Lung (tissue), 12 donors: ENCODE data around the gene SLC24A5. TPM values are rescaled to one million over a fixed set of nuclear protein-coding genes. Genes with fewer than 3 reads are reported as not detected.

Experiments used
- ATAC-seq: fragments of 200-7000 bp; cut with Tn5 transposase; one replicate; pipeline ENCODE4 v1.9.1; 2020; ENCODE audit warnings: moderate number of reproducible peaks; ENCODE audit not compliant: insufficient read depth, low FRiP score
- DNase-seq, 3 donors: peaks; one replicate each; pipeline ENCODE4 v3.0.0-alpha.2; 2013 to 2017
- H3K27ac ChIP-seq, 2 donors: one replicate each; pipeline ENCODE4 v1.5.1; 2013; ENCODE audit warnings: mild to moderate bottlenecking in 2 of 2, moderate library complexity in 2 of 2, control low read depth in 1 of 2, inconsistent platforms in 1 of 2, low read depth in 1 of 2, low read length in 1 of 2
- H3K27me3 ChIP-seq, 3 donors: one replicate each; pipeline ENCODE4 v1.5.1; 2013; ENCODE audit warnings: low read length in 2 of 3; ENCODE audit not compliant: control insufficient read depth in 3 of 3, insufficient read depth in 3 of 3
- H3K36me3 ChIP-seq, 4 donors: one replicate each; pipeline ENCODE4 v1.5.1; 2013; ENCODE audit warnings: low read length in 4 of 4, mild to moderate bottlenecking in 1 of 4, moderate library complexity in 1 of 4; ENCODE audit not compliant: control insufficient read depth in 4 of 4, insufficient read depth in 4 of 4
- H3K4me1 ChIP-seq, 5 donors: one replicate each; pipeline ENCODE4 v1.5.1; 2013; ENCODE audit warnings: low read length in 5 of 5, mild to moderate bottlenecking in 2 of 5, moderate library complexity in 1 of 5; ENCODE audit not compliant: control insufficient read depth in 5 of 5, insufficient read depth in 5 of 5
- H3K4me3 ChIP-seq: one replicate; pipeline ENCODE4 v1.5.1; 2013; ENCODE audit warnings: mild to moderate bottlenecking, control low read depth, moderate library complexity
- H3K9ac ChIP-seq, 2 donors: one replicate each; pipeline ENCODE4 v1.5.1; 2013; ENCODE audit warnings: low read length in 2 of 2, control low read depth in 1 of 2; ENCODE audit not compliant: insufficient read depth in 1 of 2
- H3K9me3 ChIP-seq, 4 donors: one replicate each; pipeline ENCODE4 v1.5.1; 2013; ENCODE audit warnings: low read length in 3 of 4, mild to moderate bottlenecking in 1 of 4, moderate library complexity in 1 of 4; ENCODE audit not compliant: control insufficient read depth in 4 of 4, insufficient read depth in 3 of 4
- WGBS, 2 donors: extraction: QIAGEN DNeasy Blood & Tissue Kit; methylation state at CpG; one replicate each; pipeline ENCODE4 v1.1.7; 2013; 5-methylcytosine and 5-hydroxymethylcytosine counted together
- polyA plus RNA-seq, 2 donors: library from polyadenylated mRNA; stranded (reverse); fragments of 200-250 nt; gene quantifications; one replicate each; pipeline ENCODE4 v1.2.1, GENCODE V29; 2013
- total RNA-seq, 2 donors: library from RNA; depleted of rRNA in 1 of 2; stranded (reverse); fragments of >200 nt in 1 of 2; gene quantifications; one replicate each; pipeline ENCODE4 v1.2.1, GENCODE V29; 2014 to 2021
- TF ChIP-seq, protein P1 (sequence below): IDR thresholded peaks from 2 replicates; pipeline ENCODE4 v1.5.1; 2012; ENCODE audit warnings: mild to moderate bottlenecking; ENCODE audit errors: control extremely low read depth, extremely low read depth
- donor health status: control.
- donor health status: control.
- donor health status: Bipolar disorder and iron deficiency.
- donor health status: healthy.
- donor health status: DM: yes; HTN: yes; CAD: no.

SLC24A5 gene
- total and polyA plus RNA-seq, 4 donors = 0.05 to 0.10 TPM; not detected in 2

DNA sequence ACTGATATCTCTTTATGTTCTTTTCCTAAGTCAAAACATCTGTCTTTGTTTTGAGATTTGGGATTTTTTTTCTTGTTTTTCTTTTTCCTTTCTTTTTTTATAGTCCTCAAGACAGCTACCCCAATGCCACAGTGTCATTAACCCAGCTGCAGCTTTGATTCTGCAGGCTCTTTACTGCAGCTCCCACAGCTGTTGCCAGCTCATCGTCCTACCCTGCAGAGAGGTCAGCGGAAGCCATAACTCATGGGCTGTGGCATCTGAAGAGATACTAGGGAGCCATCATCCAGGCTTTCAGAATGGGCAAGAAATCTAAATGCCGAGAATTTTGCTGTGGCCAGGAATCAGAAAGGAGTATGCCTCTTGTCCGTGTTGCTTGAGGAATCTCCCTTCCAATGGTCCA lies 44.3 kb upstream of the SLC24A5 start:
- no peak overlapping the region for H3K4me3 ChIP-seq
- DNase-seq (no peak), ATAC-seq (no peak)
- 68 to 70% methylated on average over 4 of the region's 4 CpGs for WGBS, 2 donors
- no peak overlapping the region for H3K27ac ChIP-seq
- no peaks in the 10 kb centered on the region for H3K27me3 ChIP-seq
- H3K9ac ChIP-seq = no peak overlapping the region
- TF ChIP-seq, protein P1, sequence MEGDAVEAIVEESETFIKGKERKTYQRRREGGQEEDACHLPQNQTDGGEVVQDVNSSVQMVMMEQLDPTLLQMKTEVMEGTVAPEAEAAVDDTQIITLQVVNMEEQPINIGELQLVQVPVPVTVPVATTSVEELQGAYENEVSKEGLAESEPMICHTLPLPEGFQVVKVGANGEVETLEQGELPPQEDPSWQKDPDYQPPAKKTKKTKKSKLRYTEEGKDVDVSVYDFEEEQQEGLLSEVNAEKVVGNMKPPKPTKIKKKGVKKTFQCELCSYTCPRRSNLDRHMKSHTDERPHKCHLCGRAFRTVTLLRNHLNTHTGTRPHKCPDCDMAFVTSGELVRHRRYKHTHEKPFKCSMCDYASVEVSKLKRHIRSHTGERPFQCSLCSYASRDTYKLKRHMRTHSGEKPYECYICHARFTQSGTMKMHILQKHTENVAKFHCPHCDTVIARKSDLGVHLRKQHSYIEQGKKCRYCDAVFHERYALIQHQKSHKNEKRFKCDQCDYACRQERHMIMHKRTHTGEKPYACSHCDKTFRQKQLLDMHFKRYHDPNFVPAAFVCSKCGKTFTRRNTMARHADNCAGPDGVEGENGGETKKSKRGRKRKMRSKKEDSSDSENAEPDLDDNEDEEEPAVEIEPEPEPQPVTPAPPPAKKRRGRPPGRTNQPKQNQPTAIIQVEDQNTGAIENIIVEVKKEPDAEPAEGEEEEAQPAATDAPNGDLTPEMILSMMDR = no peak
- peaks cover 0 to 4% (median 0%) of the 10 kb centered on the region in 4 donors for H3K9me3 ChIP-seq
- no peaks in the 10 kb centered on the region for H3K36me3 ChIP-seq
- peaks cover 0 to 3% (median 0%) of the 10 kb centered on the region in 5 donors for H3K4me1 ChIP-seq

DNA sequence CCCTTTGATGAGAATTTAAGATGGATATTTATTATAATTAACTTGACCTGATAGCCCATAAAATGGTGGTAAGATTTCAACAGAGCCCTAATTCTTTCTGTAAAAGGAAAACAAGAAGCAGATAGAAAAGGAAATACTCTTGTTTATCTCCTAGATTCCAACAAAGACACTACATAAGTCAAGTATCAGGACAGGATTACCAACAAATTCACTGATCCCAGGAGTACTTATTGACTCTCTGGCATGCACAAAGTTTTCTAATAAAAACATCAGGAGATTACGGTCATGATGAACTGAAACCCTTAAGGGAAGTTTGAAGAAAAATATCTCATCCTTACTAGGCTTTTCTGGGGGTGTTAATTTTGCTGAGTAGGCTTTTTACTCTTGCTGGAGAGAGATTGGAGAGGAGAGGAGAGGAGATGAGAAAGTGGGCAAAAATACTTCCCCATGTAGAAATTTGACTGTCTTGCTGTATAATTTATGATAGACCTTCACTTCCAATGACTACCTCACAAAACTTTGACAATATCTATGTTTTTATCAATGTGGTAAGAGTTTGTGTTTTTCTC lies 43.1 kb upstream of the SLC24A5 start:
- TF ChIP-seq, protein P1 = no peak
- Histone ChIP-seq H3K9ac (no peak overlapping the region), H3K4me1 (peaks cover 0 to 3% (median 0%) of the 10 kb centered on the region in 5 donors), H3K36me3 (no peaks in the 10 kb centered on the region), H3K27me3 (no peaks in the 10 kb centered on the region), H3K27ac (no peak overlapping the region), H3K9me3 (peaks cover 0 to 4% (median 0%) of the 10 kb centered on the region in 4 donors), H3K4me3 (no peak overlapping the region)
- DNase-seq = no peak
- no peak for ATAC-seq
- WGBS, 2 donors = 73 to 84% methylated on average over 1 of the region's 1 CpG

DNA sequence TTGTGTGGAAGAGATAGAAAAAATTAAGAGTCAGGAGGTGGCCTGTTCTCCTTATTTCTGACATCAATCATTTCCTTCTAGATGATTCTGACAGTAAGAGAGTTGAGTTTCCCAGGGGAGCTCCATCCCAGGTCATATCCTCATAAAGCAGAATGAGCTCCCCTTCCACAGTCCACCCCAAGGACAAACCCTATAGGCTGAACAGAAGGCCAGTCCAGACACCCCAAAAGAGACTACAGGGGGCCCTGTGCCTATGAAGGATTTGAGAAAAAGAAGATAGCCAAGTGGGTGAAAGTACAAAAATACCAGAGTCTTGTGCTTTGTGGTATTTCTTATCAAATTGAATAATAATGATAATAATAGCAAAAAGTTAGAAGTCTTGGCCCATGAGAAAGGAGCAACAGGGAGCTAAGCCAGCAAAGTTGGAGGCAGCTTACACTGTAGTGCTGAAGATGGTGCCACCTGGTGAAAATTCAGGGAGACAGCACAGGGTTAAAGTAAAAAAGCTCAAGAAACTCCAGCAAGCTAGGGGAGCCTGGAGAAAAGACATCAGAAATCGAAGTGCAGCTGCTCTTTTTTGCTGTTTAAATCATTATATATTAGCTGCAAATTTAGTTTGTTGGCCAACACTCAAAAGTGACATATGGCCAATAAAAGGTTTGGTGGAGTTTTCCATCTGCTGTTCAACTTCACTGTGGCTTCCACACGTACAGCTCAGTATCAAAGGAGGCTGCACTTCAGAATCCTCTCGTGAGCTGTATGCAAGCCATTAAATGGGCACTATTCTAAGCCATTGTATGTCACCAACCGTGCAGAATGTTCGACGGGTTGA lies 35.8 kb upstream of the SLC24A5 start:
- Histone ChIP-seq H3K9me3 (no peaks in the 10 kb centered on the region), H3K36me3 (no peaks in the 10 kb centered on the region), H3K9ac (no peak overlapping the region), H3K27me3 (no peaks in the 10 kb centered on the region), H3K4me3 (no peak overlapping the region), H3K27ac (no peak overlapping the region), H3K4me1 (peaks cover 0 to 26% (median 0%) of the 10 kb centered on the region in 5 donors)
- TF ChIP-seq, protein P1 = no peak
- 66 to 79% methylated on average over 6 of the region's 6 CpGs for WGBS, 2 donors
- DNase-seq (peak; percentile 35 to 84 (median 70)), ATAC-seq (no peak)
